Measurements from ENCODE around the gene KRT28. TPM values are rescaled to one million over a fixed set of nuclear protein-coding genes. Genes with fewer than 3 reads are reported as not detected.

KRT28 gene
- total and polyA plus RNA-seq, 2 experiments from 2014 or later = not detected

DNA sequence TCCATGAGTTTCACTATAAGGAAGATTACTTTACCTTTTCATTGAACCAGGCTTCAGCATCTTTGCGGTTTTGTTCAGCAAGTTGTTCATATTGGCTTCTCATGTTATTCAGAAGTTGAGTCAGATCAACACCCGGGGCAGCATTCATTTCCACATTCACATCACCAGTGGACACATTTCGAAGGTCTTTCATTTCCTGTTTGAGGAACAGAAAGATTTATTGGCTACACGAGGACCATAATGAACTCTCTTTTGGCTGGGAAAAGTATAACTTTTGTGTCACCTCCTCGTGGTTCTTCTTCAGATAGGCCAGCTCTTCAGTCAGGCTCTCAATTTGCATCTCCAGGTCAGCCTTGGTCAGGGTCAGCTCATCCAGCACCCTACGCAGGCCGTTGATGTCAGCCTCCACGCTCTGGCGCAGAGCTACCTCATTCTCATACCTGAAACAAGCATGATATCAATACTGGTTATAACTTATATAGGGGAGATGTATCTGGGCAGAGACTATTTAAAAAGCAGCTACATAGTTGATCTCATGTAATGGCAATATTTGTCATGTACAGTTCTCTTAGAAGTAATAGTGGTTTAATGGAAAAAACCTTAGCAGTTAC lies 20.6 kb upstream of the KRT28 start:
- Histone ChIP-seq H3K79me2 (peaks cover 33% of the 10 kb centered on the region), H3K4me2 (peak overlapping the region; percentile 81), H3K27ac (peak overlapping the region; percentile 84), H2AFZ (no peak overlapping the region), H3K36me3 (replicated peaks; ENCODE audit: insufficient read depth, low read depth) (peaks cover 8% of the 10 kb centered on the region), H3K9me3 (ENCODE audit: low read depth) (no peaks in the 10 kb centered on the region), H3K4me3 (no peak overlapping the region), H3K9me2 (replicated peaks; ENCODE audit: insufficient read depth) (no peaks in the 10 kb centered on the region), H3K27me3 (no peaks in the 10 kb centered on the region), H4K20me1 (ENCODE audit: insufficient read depth, poor library complexity, severe bottlenecking) (no peaks in the 10 kb centered on the region), H3K4me1 (ENCODE audit: insufficient read depth) (peaks cover 17% of the 10 kb centered on the region)
- no peak for DNase-seq (ENCODE audit: low spot score)
- no peak for TF ChIP-seq CTCF (IDR thresholded peaks at IDR 0.05; ENCODE audit: poor library complexity)
- no peak for TF ChIP-seq EZH2phosphoT487 (IDR thresholded peaks at IDR 0.05; ENCODE audit: low read depth, severe bottlenecking, unreplicated experiment)
- no peak for TF ChIP-seq EZH2 (IDR thresholded peaks at IDR 0.05; ENCODE audit: borderline replicate concordance)
- WGBS (ENCODE audit: low lambda C conversion rate, missing lambda C conversion rate) = 94% methylated on average over 9 of the region's 9 CpGs

GRCh38 chr17:40819528-40820125 lies 19.9 kb upstream of the KRT28 start:
- H3K36me3 ChIP-seq (replicated peaks; ENCODE audit: insufficient read depth, low read depth) = peaks cover 8% of the 10 kb centered on the region
- no peaks in the 10 kb centered on the region for H3K9me3 ChIP-seq (ENCODE audit: low read depth)
- no peak for TF ChIP-seq EZH2phosphoT487 (IDR thresholded peaks at IDR 0.05; ENCODE audit: low read depth, severe bottlenecking, unreplicated experiment)
- no peak for TF ChIP-seq EZH2 (IDR thresholded peaks at IDR 0.05; ENCODE audit: borderline replicate concordance)
- no peak for TF ChIP-seq CTCF (IDR thresholded peaks at IDR 0.05; ENCODE audit: poor library complexity)
- H2AFZ ChIP-seq = peak overlapping the region; percentile 95
- peaks cover 31% of the 10 kb centered on the region for H3K79me2 ChIP-seq
- peak overlapping the region; percentile 81 for H3K4me2 ChIP-seq
- no peaks in the 10 kb centered on the region for H4K20me1 ChIP-seq (ENCODE audit: insufficient read depth, poor library complexity, severe bottlenecking)
- peak overlapping the region; percentile 84 for H3K27ac ChIP-seq
- H3K9me2 ChIP-seq (replicated peaks; ENCODE audit: insufficient read depth) = no peaks in the 10 kb centered on the region
- 67% methylated on average over 9 of the region's 9 CpGs for WGBS (ENCODE audit: low lambda C conversion rate, missing lambda C conversion rate)
- DNase-seq (ENCODE audit: low spot score) = peak; percentile 28
- H3K4me1 ChIP-seq (ENCODE audit: insufficient read depth) = peaks cover 17% of the 10 kb centered on the region
- H3K4me3 ChIP-seq = peak overlapping the region; percentile 52
- no peaks in the 10 kb centered on the region for H3K27me3 ChIP-seq

- WGBS (ENCODE audit: low lambda C conversion rate, missing lambda C conversion rate) = 2% methylated on average over 59 of the region's 73 CpGs
- no peaks in the 10 kb centered on the region for H3K9me2 ChIP-seq (replicated peaks; ENCODE audit: insufficient read depth)
- H3K27ac ChIP-seq = peak overlapping the region; percentile 94
- no peak for TF ChIP-seq EZH2phosphoT487 (IDR thresholded peaks at IDR 0.05; ENCODE audit: low read depth, severe bottlenecking, unreplicated experiment)
- no peak for TF ChIP-seq CTCF (IDR thresholded peaks at IDR 0.05; ENCODE audit: poor library complexity)
- TF ChIP-seq EZH2 (IDR thresholded peaks at IDR 0.05; ENCODE audit: borderline replicate concordance) = no peak
- H2AFZ ChIP-seq = peak overlapping the region; percentile 95
- H3K4me1 ChIP-seq (ENCODE audit: insufficient read depth) = peaks cover 17% of the 10 kb centered on the region
- H3K4me2 ChIP-seq = peak overlapping the region; percentile 81
- no peaks in the 10 kb centered on the region for H3K9me3 ChIP-seq (ENCODE audit: low read depth)
- DNase-seq (ENCODE audit: low spot score) = peak; percentile 92
- no peaks in the 10 kb centered on the region for H4K20me1 ChIP-seq (ENCODE audit: insufficient read depth, poor library complexity, severe bottlenecking)
- H3K27me3 ChIP-seq = no peaks in the 10 kb centered on the region
- peak overlapping the region; percentile 71 for H3K4me3 ChIP-seq
- peaks cover 8% of the 10 kb centered on the region for H3K36me3 ChIP-seq (replicated peaks; ENCODE audit: insufficient read depth, low read depth)
- H3K79me2 ChIP-seq = peaks cover 31% of the 10 kb centered on the region
Measured at GRCh38 chr17:40818733-40819527, 19.2 kb upstream of the KRT28 start.

Measured in hepatocyte (in vitro differentiated cells).